ENCODE data around the gene VILL. TPM values are rescaled to one million over a fixed set of nuclear protein-coding genes. Genes with fewer than 3 reads are reported as not detected.
"Not testable (repeated sequence)": the region's sequence is repeated elsewhere in the genome, so short reads cannot be mapped to it uniquely, and the experiment has no call there.

VILL gene
- total RNA-seq, 2 donors from 2014 or later: 174 to 184 TPM

- no peak for DNase-seq
- peak; percentile 75 for ATAC-seq
- intact Hi-C loops (cut with DNase I, micrococcal nuclease): loop anchor here in 1 of 2 donors (10.0 kb wide), 1 partner anchor 59 kb away; no protein-coding TSS in a partner anchor
These were observed 55.4 kb downstream of the VILL start for GRCh38 chr3:38046027-38046426.

GRCh38 chr3:38046821-38047220, 56.2 kb downstream of the VILL start:
- intact Hi-C loops (cut with DNase I, micrococcal nuclease): loop anchor here in 1 of 2 donors (10.0 kb wide), 1 partner anchor 58 kb away; no protein-coding TSS in a partner anchor
- DNase-seq (no peak), ATAC-seq (no peak)

GRCh38 chr3:38047896-38048295, 57.3 kb downstream of the VILL start:
- ATAC-seq: no peak
- no peak for DNase-seq
- intact Hi-C loops (cut with DNase I, micrococcal nuclease): loop anchor here in 1 of 2 donors (10.0 kb wide), 1 partner anchor 57 kb away; no protein-coding TSS in a partner anchor

- intact Hi-C loops (cut with DNase I, micrococcal nuclease): loop anchor here in 1 of 2 donors (10.0 kb wide), 1 partner anchor 55 kb away; no protein-coding TSS in a partner anchor
- DNase-seq: no peak
- no peak for ATAC-seq
These were observed 59.0 kb downstream of the VILL start for GRCh38 chr3:38049358-38050126.

- intact Hi-C loops (cut with DNase I, micrococcal nuclease): no loop called here
- DNase-seq: no peak
- no peak for ATAC-seq
These were observed 60.5 kb downstream of the VILL start for GRCh38 chr3:38051131-38051530.

- DNase-seq; ATAC-seq; intact Hi-C loops (cut with DNase I, micrococcal nuclease): not testable (repeated sequence)
These were observed 62.7 kb downstream of the VILL start for GRCh38 chr3:38053286-38053685.

- intact Hi-C loops (cut with DNase I, micrococcal nuclease); ATAC-seq; DNase-seq: not testable (repeated sequence)
These were observed 63.4 kb downstream of the VILL start for GRCh38 chr3:38053813-38054498.

- DNase-seq: no peak
- intact Hi-C loops (cut with DNase I, micrococcal nuclease): no loop called here
- ATAC-seq: no peak
These were observed 64.0 kb downstream of the VILL start for GRCh38 chr3:38054499-38055001.

Small RNA genes within 50 kb of the gene (microRNA-seq; reads per million reads assigned to microRNA genes)
- gene MIR26A1: 28.6 to 175 reads per million in 2 donors

Other genes with a start within 250 kb of the VILL start
- 10 to 100 TPM; 75.5 to 80.0 TPM for gene CTDSPL, start 128.9 kb upstream of the VILL start, total RNA-seq
- gene PLCD1, start 38.9 kb downstream of the VILL start, total RNA-seq: 100 to 1,000 TPM in 1 of 2 donors, 10 to 100 TPM in 1; 80.2 to 114 TPM
- gene DLEC1, start 48.4 kb downstream of the VILL start, total RNA-seq: 1 to 10 TPM; 1.5 to 2.1 TPM
- 100 to 1,000 TPM; 177 to 186 TPM for gene ACAA1, start 146.3 kb downstream of the VILL start, total RNA-seq
- 10 to 100 TPM; 66.1 to 76.4 TPM for gene MYD88, start 147.9 kb downstream of the VILL start, total RNA-seq
- gene OXSR1, start 174.8 kb downstream of the VILL start, total RNA-seq: 10 to 100 TPM; 42.5 to 42.8 TPM

Measured in left colon (tissue), 2 donors.